Activated T-cell treated with anti-CD3 and anti-CD28 coated beads, Interleukin-2, amount 50 U/mL, for 72 hours (primary cell): Measurements from ENCODE around the gene PTP4A2. TPM values are rescaled to one million over a fixed set of nuclear protein-coding genes. Genes with fewer than 3 reads are reported as not detected.
"Not testable (repeated sequence)": the region's sequence is repeated elsewhere in the genome, so short reads cannot be mapped to it uniquely, and the experiment has no call there.

Experiments
- ATAC-seq, 2 donors: fragments of 150-1000 bp; cut with Tn5 transposase; replicated peaks in 1 of 2; 2 replicates each; pipeline ENCODE4 v1.10.0; 2021; ENCODE audit warnings: moderate library complexity in 2 of 2, mild to moderate bottlenecking in 1 of 2
- DNase-seq, 2 donors: peaks; one replicate each; pipeline ENCODE4 v3.0.0; 2021 to 2022; ENCODE audit warnings: mixed read lengths in 1 of 2
- H3K27ac Mint-ChIP-seq: one replicate; pipeline ENCODE4 v1.8.0; 2022; ENCODE audit warnings: mild to moderate bottlenecking, moderate library complexity, mixed read lengths
- H3K27me3 Mint-ChIP-seq: one replicate; pipeline ENCODE4 v1.8.0; 2022; ENCODE audit warnings: low read depth, mixed read lengths
- H3K36me3 Mint-ChIP-seq, 2 donors: one replicate each; pipeline ENCODE4 v1.8.0; 2022; ENCODE audit warnings: mixed read lengths in 2 of 2, mild to moderate bottlenecking in 1 of 2; ENCODE audit not compliant: insufficient read depth in 2 of 2
- H3K4me1 Mint-ChIP-seq: one replicate; pipeline ENCODE4 v1.8.0; 2022; ENCODE audit warnings: low read depth, mixed read lengths
- H3K4me3 Mint-ChIP-seq, 2 donors: one replicate each; pipeline ENCODE4 v1.8.0; 2022; ENCODE audit warnings: mild to moderate bottlenecking in 2 of 2, mixed read lengths in 2 of 2, moderate library complexity in 2 of 2
- H3K9me3 Mint-ChIP-seq, 2 donors: one replicate each; pipeline ENCODE4 v1.8.0; 2022; ENCODE audit warnings: mixed read lengths in 2 of 2
- total RNA-seq, 2 donors: library from RNA; stranded (reverse); gene quantifications; one replicate each; pipeline ENCODE4 v1.2.3, GENCODE V29; 2022

PTP4A2 gene
- total RNA-seq, 2 donors from 2014 or later = 437 to 541 TPM

DNA sequence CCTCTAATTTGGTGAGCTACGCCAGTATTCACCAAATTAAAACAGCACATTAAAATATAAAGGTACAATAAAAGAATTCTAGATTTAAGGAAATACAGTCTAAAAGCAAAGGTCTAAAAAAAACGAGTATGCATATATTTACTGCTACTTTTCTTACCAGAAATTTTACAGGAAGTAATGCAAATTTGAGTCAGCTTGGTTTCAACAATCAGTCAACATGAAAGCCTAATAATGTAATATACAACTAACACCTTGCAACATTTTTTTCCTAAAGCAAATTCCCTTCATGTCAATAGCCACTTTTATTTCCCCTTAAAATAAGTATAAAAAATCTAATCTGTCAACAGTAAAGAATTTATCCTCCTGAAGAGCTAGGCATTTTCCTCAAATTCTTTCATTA is 11.9 kb downstream of the PTP4A2 start:
- peak overlapping the region; percentile 70 to 77 for H3K4me3 Mint-ChIP-seq
- DNase-seq = no peak
- H3K27me3 Mint-ChIP-seq = no peaks in the 10 kb centered on the region
- H3K36me3 Mint-ChIP-seq = peaks cover 2 to 25% of the 10 kb centered on the region in 2 donors
- peaks cover 96% of the 10 kb centered on the region for H3K4me1 Mint-ChIP-seq
- no peaks in the 10 kb centered on the region for H3K9me3 Mint-ChIP-seq
- no peak for ATAC-seq
- H3K27ac Mint-ChIP-seq = peak overlapping the region; percentile 98

DNA sequence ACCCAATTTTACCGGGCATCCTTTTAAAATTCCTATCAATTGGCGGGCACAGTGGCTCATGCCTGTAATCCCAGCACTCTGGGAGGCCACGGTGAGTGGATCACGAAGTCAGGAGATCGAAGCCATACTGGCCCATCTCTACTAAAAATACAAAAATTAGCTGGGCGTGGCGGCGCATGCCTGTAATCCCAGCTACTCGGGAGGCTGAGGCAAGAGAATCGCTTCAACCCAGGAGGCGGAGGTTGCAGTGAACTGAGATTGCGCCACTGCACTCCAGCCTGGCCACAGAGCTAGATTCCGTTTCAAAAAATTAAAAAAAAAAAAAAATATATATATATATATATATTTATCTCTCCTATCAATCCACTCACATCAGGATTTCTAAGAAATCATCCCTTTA is 12.3 kb downstream of the PTP4A2 start:
- Mint-ChIP-seq H3K4me3 (peak overlapping the region; percentile 85 to 88), H3K36me3 (peaks cover 3 to 27% of the 10 kb centered on the region in 2 donors), H3K4me1 (peaks cover 96% of the 10 kb centered on the region), H3K27ac (peak overlapping the region; percentile 98)
- not testable (repeated sequence) for H3K27me3 Mint-ChIP-seq, H3K9me3 Mint-ChIP-seq, ATAC-seq, DNase-seq

DNA sequence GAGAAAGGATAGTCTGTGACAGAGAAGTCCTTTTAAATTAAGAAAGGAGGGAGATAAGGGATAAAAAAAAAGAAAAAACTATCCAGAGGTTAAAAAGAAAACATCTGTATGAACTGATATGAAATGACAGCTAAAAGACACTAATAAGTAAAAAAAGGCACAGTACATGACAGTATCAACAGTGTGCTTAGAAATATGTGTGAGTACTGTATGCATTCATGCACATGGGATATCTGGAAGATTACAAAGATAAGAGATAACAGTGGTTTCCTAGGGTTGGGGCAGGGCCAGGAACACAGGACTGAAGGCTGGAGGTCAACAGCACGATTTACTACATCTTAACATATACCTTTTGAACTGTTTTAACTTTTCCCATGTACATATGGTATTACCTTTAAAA is 13.3 kb downstream of the PTP4A2 start:
- Mint-ChIP-seq H3K36me3 (peaks cover 3 to 26% of the 10 kb centered on the region in 2 donors), H3K27me3 (no peaks in the 10 kb centered on the region), H3K4me3 (peak overlapping the region; percentile 85 to 88), H3K27ac (peak overlapping the region; percentile 96), H3K9me3 (peaks cover 0 to 2% of the 10 kb centered on the region in 2 donors), H3K4me1 (peaks cover 90% of the 10 kb centered on the region)
- DNase-seq = no peak
- ATAC-seq = no peak

DNA sequence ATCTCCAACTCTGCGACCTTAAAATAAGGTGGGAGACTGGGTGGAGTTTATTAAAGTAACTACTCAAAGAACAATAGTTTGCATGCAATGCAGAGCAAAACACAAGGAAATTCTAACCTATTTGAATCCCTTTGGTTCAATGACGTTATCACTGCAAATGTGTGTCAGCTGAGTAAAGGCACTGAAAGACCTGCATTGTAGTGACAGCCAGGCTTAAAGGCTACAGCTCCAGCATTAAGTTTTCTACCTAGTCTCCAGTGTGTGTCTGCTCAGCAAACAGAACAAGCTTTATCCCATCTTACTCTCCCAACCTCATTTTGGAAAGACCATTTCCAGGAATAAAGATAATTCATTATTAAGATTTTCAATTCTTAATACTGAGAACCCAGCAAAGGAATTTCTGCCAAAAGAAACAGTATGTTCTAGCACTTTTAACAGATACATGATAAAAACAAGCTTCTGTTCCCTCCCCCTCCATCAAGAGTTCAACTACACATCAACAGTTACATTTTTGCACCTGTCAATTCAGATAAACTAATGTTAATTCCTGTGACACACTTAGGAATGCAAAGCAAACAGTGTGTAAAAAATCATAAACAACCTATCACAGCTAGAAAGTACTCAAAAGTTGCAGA is 14.2 kb downstream of the PTP4A2 start:
- Mint-ChIP-seq H3K27ac (peak overlapping the region; percentile 96), H3K4me1 (peaks cover 88% of the 10 kb centered on the region), H3K4me3 (peak overlapping the region; percentile 85 to 88), H3K27me3 (no peaks in the 10 kb centered on the region), H3K36me3 (peaks cover 4 to 31% of the 10 kb centered on the region in 2 donors), H3K9me3 (peaks cover 0 to 2% of the 10 kb centered on the region in 2 donors)
- DNase-seq (no peak), ATAC-seq (no peak)

DNA sequence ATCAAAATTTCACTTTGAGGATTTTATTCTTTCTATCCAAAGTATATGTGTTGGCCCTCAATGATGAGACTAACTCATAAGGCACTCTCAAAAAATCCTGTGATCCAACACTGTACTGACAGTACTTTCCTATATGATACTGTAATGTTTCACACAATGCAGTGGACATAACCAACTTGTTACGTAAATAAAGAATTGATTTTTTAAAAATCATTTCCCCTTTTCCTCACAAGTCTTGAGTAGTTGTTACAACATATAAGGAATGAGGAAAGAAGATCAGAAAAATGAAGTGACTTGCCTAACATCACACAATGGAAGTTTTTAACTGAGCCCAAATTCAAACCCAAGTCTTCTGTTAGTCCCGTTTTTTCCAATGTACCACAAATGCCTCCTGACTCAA is 17.2 kb downstream of the PTP4A2 start:
- Mint-ChIP-seq H3K27ac (peak overlapping the region; percentile 98), H3K4me1 (peaks cover 77% of the 10 kb centered on the region), H3K36me3 (peaks cover 4 to 40% of the 10 kb centered on the region in 2 donors), H3K4me3 (peak overlapping the region in 1 of 2 donors; percentile 70), H3K9me3 (peaks cover 0 to 2% of the 10 kb centered on the region in 2 donors), H3K27me3 (no peaks in the 10 kb centered on the region)
- DNase-seq (no peak), ATAC-seq (no peak)

DNA sequence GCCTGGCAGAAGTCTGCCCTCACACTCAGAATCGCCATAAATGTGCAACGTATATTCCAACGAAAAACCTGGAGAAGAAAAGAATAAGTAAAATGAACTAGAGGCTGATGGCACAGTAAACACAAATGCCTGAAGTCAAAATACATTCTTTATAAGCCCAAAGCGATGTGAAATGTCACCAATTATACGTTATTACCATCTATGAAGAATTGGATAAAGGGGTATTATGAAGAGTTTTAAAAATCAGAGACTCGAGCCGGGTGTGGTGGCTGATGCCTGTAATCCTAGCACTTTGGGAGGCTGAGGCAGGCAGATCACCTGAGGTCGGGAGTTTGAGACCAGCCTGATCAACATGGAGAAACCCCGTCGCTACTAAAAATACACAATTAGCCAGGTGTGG is 18.6 kb downstream of the PTP4A2 start:
- Mint-ChIP-seq H3K27me3 (no peaks in the 10 kb centered on the region), H3K4me1 (peaks cover 73% of the 10 kb centered on the region), H3K27ac (no peak overlapping the region), H3K4me3 (no peak overlapping the region), H3K9me3 (peaks cover 0 to 2% of the 10 kb centered on the region in 2 donors), H3K36me3 (peaks cover 4 to 45% of the 10 kb centered on the region in 2 donors)
- ATAC-seq (no peak), DNase-seq (no peak)

DNA sequence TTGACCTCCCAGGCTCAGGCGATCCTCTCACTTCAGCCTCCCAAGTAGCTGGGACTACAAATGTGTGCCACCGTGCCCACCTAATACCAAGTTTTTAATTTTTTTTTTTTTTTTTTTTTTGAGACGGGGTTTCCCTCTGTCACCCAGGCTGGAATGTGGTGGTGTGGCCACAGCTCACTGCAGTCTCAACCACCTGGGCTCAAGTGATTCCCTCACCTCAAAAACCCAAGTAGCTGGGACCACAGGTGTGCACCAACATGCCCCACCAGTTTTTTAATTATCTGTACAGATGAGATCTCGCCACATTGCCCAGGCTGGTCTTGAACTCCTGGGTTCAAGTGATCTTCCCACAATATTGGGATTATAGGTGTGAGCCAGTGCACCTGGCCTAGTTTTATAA is 22.7 kb downstream of the PTP4A2 start:
- peaks cover 76% of the 10 kb centered on the region for H3K4me1 Mint-ChIP-seq
- H3K9me3 Mint-ChIP-seq = no peaks in the 10 kb centered on the region
- no peak for DNase-seq
- ATAC-seq = no peak
- no peak overlapping the region for H3K4me3 Mint-ChIP-seq
- H3K27ac Mint-ChIP-seq = no peak overlapping the region
- no peaks in the 10 kb centered on the region for H3K27me3 Mint-ChIP-seq
- peaks cover 8 to 55% of the 10 kb centered on the region in 2 donors for H3K36me3 Mint-ChIP-seq

DNA sequence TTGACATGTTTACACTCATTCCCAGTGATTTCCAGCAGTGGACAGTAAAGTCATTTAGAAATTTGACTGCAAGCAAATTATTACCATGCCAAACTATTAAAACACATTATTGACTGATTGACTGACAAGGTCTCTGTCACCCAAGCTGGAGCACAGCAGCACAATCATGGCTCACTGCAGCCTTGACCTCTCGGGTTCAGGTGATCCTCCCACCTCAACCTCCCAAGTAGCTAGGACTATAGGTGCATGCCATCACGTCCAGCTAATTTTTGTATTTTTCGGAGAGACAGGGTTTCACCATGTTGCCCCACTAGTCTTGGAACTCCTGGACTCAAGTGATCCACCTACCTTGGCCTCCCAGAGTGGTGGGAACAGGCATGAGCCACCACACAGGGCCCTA is 24.2 kb downstream of the PTP4A2 start:
- H3K9me3 Mint-ChIP-seq = no peaks in the 10 kb centered on the region
- peak overlapping the region; percentile 52 for H3K27ac Mint-ChIP-seq
- peaks cover 9 to 58% of the 10 kb centered on the region in 2 donors for H3K36me3 Mint-ChIP-seq
- H3K27me3 Mint-ChIP-seq = no peaks in the 10 kb centered on the region
- peak overlapping the region; percentile 35 to 65 for H3K4me3 Mint-ChIP-seq
- H3K4me1 Mint-ChIP-seq = peaks cover 72% of the 10 kb centered on the region
- ATAC-seq (no peak), DNase-seq (no peak)

DNA sequence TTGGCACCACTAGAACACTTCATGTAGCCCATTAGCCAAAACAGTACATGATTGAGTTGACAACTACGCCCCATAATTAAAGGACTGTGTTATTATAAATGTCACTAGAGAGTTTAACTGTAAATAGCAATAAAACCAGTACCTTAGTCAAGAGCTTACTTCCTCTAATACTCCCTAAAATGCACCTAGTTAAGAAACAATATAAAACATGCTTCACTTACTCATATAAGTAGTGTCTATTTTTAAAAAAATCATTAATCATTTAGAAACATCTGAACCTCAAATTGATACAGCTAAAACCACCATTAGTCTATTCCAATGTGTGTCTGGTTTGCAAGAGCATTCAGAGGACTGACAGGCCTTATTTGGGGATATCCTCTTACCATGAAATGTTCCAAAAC is 25.3 kb downstream of the PTP4A2 start:
- peak overlapping the region; percentile 35 to 65 for H3K4me3 Mint-ChIP-seq
- ATAC-seq (peak; percentile 69), DNase-seq (no peak)
- no peaks in the 10 kb centered on the region for H3K27me3 Mint-ChIP-seq
- H3K36me3 Mint-ChIP-seq = peaks cover 13 to 63% of the 10 kb centered on the region in 2 donors
- H3K27ac Mint-ChIP-seq = peak overlapping the region; percentile 52
- H3K9me3 Mint-ChIP-seq = no peaks in the 10 kb centered on the region
- peaks cover 67% of the 10 kb centered on the region for H3K4me1 Mint-ChIP-seq

DNA sequence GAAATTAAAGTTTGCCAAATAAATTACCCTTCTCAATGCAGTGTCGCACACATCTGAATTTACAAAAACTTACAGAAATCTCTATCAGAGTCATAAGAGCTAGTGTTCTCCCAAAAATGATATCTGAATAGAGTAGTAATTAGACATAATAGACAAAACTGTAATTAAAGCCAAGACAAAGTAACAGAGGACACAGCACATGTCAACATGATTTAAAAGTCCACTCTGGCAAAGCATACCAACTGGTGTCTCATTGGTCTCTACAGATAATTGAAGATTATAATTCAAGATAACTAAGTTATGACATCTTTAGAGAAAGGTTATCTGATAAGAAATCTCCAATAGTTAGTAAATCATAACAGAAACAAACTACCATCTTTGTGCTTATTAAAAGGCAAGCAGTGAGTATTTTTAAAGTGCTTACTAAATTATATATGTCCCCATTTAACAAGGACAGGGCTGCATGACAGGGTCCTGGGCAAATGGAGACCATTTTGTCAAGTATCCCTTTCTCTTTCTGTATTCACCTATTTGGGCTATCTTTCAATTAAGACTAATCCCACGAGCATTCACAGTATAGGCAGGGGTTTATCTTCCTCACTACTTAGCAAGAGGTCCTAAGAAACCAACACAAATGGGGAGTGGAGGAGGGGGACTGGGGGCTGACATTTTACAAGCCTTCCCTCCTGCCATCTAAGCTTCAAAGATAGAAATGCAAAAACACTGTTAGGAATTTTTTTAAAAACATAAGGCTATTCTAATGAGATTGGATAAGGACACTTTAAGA is 26.0 kb downstream of the PTP4A2 start:
- DNase-seq = no peak
- Mint-ChIP-seq H3K9me3 (no peaks in the 10 kb centered on the region), H3K4me1 (peaks cover 62% of the 10 kb centered on the region), H3K27ac (peak overlapping the region; percentile 52), H3K27me3 (no peaks in the 10 kb centered on the region), H3K36me3 (peaks cover 13 to 63% of the 10 kb centered on the region in 2 donors), H3K4me3 (peak overlapping the region; percentile 41 to 65)
- no peak for ATAC-seq

DNA sequence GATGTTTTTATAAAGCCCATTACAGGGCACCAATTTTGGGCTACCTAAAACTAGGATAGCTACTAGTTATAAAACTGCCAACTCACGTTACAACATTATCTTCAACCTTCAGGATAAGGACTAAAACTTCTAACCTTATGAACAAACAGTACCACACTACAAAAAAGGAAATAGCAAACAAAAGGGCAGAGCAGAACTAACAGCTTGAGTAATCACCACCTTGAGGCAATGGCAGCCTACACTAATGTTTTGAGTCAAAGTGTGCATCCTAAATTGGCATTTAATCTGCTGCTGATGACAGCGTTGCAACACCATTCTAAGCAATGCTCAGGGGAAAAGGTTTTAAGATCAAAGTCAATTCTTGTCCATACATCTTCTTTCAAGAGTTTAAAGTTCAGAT is 27.2 kb downstream of the PTP4A2 start:
- peaks cover 56% of the 10 kb centered on the region for H3K4me1 Mint-ChIP-seq
- ATAC-seq = peak; percentile 84 to 85
- peak overlapping the region; percentile 41 to 65 for H3K4me3 Mint-ChIP-seq

DNA sequence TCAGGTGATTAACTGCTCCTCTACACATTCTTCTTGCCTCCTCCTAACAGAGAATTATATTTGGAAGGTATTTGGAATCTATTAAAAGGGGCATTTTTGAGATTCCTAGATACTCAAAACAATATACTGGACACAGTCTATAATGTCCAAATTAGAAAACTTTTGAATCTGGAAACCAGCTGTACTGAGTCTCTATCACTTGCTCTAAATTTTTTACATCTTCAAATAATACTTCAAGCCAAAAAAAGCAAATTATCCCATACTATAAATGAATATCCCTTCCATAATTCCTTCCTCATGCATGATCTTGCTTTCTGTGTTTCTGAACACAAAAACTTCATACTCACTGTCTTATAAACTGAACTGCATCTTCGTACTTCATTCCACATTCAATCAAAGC is 28.5 kb downstream of the PTP4A2 start:
- no peak for ATAC-seq
- Mint-ChIP-seq H3K4me3 (no peak overlapping the region), H3K9me3 (no peaks in the 10 kb centered on the region), H3K27me3 (no peaks in the 10 kb centered on the region), H3K27ac (peak overlapping the region; percentile 74), H3K4me1 (peaks cover 59% of the 10 kb centered on the region), H3K36me3 (peaks cover 17 to 58% of the 10 kb centered on the region in 2 donors)
- no peak for DNase-seq

More for the DNA sequence above, 27.2 kb downstream of the PTP4A2 start:
- Mint-ChIP-seq H3K9me3 (no peaks in the 10 kb centered on the region), H3K27me3 (no peaks in the 10 kb centered on the region), H3K27ac (peak overlapping the region; percentile 52), H3K36me3 (peaks cover 13 to 62% of the 10 kb centered on the region in 2 donors)
- peak; percentile 45 to 52 for DNase-seq

DNA sequence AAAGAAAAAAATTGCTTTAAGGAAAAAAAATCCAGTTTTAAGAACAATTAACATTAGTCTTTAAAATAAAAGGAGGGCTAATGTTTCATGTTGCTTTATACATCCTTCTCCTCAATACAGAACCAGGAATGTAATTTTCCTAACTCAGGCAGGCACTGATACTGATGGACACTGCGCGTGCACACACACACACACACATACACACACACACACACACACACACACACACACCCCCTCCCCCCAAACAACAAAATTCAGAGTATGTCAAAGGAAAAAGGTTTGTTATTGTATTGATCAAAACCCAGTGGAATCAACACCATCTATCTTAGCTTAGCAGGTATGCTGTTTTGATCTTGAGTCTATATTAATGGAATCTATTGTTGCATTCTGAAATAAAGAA is 31.6 kb downstream of the PTP4A2 start:
- H3K36me3 Mint-ChIP-seq = peaks cover 13 to 38% of the 10 kb centered on the region in 2 donors
- H3K4me1 Mint-ChIP-seq = peaks cover 39% of the 10 kb centered on the region
- no peak overlapping the region for H3K27ac Mint-ChIP-seq
- no peaks in the 10 kb centered on the region for H3K9me3 Mint-ChIP-seq
- no peak overlapping the region for H3K4me3 Mint-ChIP-seq
- DNase-seq (no peak), ATAC-seq (no peak)
- no peaks in the 10 kb centered on the region for H3K27me3 Mint-ChIP-seq
